NOMO-1 (cell line): ENCODE measurements around the gene PCGF5.
"Not testable (repeated sequence)": the region's sequence is repeated elsewhere in the genome, so short reads cannot be mapped to it uniquely, and the experiment has no call there.

Source experiments
- DNase-seq, 2 experiments: peaks; one replicate each; lab custom pipeline; 2025; ENCODE audit not compliant: unreplicated experiment in 2 of 2; lab: John Stamatoyannopoulos, UW

The PCGF5 gene

DNA sequence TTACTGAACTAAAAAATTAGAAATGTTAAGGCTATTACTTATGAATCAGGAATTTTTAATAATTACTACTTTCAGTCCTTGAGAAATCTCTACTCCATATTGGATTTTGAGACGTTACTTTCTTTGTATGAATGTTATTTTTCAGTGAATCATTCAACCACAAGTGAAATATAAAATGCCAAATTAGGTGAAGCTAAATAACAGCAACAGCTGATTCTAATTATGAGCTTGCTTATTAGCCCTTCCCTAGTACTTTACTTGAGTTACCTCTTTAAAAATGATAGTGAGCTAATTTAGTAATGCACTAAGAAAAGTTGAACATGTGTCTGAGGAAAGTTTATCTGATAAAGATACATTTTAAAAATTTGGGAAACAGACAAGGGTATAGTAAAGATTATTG is 51.4 kb downstream of the PCGF5 start:
- DNase-seq, result no peak

DNA sequence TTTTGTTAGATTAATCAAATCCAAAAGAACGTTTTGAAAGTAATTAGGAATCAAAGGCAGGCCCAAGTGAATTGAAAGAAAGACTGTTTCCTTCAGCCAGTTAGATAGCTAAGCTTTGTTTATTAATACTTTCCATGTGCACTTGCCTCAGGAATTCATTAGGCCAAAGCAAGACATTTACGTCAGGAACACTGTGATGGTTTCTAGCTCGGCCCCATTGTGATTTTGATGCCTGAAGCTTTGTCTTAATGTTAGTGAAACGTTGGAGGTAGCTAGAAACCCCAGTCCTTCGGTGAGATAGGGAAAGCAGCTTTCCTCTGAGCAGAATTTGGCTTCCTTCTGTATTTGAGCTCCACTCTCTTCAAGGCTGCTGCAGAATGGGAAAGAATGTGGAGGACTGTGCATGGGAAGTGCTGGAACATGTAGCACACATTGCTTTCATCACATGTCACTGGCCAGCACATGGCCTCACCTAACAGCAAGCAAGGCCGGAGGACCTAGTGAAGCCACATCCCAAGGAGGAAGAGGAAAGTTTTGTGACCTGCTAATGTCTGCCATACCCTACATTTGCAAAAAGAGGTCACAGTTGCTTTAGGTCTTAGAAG is 64.1 kb downstream of the PCGF5 start:
- no peak for DNase-seq

GRCh38 chr10:91286572-91286971 is 66.1 kb downstream of the PCGF5 start:
- DNase-seq, result no peak

DNA sequence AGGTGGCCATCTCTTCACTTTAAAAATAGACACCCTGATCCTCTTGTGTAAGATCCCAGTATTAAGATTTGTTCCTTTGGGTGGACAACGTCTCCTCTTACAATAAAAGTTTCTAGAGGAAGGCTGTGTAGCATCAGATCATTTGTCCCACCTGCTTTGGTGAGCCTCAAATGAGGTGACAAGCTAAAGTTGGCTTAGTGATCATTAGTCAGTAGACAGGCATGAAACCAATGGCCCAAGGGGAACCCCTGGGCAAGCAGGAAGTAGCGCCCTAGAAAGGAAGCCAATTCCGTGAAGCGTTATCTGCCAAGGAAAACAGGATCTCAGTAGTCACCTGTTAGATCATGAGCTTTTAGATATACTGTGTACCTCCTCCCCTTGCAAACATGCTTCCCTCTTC is 66.8 kb downstream of the PCGF5 start:
- DNase-seq, result no peak

GRCh38 chr10:91287912-91288311 is 67.4 kb downstream of the PCGF5 start:
- DNase-seq, result no peak

GRCh38 chr10:91289305-91289704 is 68.8 kb downstream of the PCGF5 start:
- no peak for DNase-seq

DNA sequence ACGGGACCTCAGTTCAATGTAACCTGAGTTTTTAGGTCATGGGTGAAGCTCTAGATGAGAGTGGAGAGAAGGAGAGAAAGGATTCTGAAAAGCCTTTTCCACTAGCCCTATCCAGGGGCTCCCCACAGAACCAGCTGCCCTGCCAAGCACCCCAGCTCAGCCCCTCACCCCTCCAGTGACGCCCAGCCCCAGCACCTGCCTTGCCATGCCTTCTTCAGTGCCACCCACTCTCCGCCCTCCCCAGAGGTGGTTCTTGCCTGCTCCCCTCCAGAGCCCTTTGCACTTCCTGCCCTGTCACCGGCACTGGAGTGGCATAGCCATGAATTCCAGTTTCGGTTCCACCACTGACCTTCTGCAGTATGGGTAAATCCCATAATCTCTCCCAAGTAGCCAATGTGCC is 70.1 kb downstream of the PCGF5 start:
- no peak for DNase-seq

DNA sequence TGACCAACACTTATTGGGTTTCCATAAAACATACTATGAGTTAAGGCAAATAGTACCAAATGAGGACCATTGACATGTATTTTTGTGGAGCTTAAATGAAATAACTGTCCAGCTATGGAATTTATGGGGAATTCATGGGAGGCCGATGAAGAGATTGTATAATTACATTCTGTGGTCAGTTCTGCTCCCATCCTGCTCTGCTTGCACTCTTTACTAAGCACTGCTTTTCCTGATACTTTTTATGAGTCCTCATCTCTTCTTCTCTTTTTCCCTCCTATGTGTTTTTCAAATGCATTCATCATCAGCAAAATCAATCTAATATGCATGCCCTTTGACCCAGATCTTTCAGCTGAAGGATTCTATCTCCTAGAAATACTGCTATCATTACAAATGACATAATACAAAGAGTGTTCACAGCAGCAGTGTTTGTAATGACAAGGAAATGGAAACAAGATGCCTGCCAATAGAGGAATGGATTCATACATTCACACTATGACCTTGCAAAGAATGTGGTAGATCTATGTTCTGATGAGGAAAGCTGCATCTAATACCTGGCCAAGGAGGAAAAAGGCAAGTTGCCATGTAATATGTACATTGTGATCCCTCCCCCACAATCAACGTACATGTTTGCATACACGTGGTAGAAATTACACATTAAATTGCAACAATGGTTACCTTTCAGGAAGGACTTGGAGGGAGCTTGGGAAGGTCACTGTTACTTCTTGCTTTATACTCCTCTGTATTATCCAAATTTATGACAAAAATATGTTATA is 73.9 kb downstream of the PCGF5 start:
- DNase-seq, result no peak

GRCh38 chr10:91295346-91295745 is 74.9 kb downstream of the PCGF5 start:
- no peak for DNase-seq

DNA sequence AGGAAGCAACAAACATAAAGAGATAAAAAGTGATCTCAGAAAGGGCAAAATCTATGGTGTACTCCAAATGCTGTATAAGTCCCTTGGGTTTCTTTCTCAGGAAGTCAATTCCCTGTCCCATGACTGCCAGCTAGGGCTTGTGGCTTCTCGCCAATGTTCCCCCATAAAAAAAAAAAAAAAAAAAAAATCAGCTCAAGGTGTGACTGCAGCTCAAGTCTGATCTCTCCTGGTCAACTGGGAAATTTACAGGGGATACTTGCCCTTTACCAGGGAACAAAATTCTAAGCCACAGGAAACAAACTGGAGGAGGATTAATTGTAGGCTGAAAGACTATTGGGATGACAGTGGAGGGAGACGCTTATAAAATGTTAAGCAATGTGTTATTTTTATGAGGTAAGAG is 76.0 kb downstream of the PCGF5 start:
- DNase-seq, result no peak

DNA sequence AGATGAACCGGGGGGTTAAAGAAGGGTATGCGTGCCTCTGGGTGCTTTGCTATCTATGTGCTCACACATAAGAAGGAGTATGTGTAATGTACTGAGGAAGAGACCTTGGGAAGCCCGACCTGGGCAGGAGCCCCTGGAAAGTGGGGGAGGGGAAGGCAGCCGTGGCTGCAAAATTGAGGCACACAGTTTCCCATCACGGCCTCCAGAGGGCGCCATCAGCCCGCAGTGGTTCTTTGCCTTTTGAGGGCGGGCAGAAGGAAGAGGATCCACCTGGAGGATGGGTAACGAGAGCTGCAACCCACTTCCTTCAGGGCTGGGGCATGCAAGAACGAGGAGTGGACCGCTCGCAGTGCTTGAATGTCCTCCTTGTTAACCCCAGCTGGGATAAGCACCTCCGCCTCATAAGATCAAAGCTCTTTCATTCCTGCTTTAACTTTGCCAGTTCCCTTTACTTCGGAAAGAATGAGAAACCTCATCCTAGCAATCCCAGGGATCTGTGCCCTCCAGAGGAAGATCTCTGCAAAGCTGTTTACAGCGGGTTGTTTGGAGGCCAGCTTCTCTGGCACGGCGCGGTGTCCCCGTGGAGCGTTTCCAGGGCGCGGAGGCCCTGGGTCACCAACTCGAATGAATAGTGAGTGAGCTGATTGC is 77.9 kb downstream of the PCGF5 start:
- DNase-seq, result peak; percentile 66 to 81

DNA sequence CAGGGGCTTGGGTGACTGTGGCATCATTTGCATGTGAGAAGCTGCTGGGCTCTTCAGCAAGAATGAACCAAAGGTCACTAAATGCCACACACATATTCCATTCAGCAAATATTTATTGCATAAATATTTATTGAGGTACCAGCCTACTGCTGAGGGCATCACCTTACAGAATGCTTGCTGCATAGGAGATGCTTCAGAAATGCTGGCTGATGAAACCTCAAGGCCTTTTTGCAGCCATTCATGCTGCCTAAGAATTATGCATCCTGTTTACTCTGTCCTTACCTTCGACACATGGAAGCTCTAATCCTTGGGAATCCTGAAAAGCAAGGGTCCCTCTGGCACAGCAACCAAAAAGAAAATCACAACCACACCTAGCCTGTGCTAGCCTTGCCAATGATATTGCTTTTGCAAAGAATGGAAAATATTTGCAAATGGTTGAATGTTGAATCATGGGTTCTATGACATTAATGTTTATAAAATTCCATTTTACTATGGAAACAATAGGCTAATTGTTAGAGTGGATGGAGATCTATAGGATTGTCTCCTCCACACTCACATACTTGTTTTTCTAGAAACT is 79.6 kb downstream of the PCGF5 start:
- no peak for DNase-seq

GRCh38 chr10:91302946-91303345 is 82.5 kb downstream of the PCGF5 start:
- not testable (repeated sequence) for DNase-seq

- not testable (repeated sequence) for DNase-seq
Measured at GRCh38 chr10:91305979-91306378, 85.5 kb downstream of the PCGF5 start.

- DNase-seq, result no peak
Measured at GRCh38 chr10:91307489-91307888, 87.0 kb downstream of the PCGF5 start.

- no peak for DNase-seq
Measured at GRCh38 chr10:91309711-91310110, 89.2 kb downstream of the PCGF5 start.

GRCh38 chr10:91311601-91312381 is 91.3 kb downstream of the PCGF5 start:
- DNase-seq, result no peak

GRCh38 chr10:91312382-91312733 is 91.9 kb downstream of the PCGF5 start:
- no peak for DNase-seq

DNA sequence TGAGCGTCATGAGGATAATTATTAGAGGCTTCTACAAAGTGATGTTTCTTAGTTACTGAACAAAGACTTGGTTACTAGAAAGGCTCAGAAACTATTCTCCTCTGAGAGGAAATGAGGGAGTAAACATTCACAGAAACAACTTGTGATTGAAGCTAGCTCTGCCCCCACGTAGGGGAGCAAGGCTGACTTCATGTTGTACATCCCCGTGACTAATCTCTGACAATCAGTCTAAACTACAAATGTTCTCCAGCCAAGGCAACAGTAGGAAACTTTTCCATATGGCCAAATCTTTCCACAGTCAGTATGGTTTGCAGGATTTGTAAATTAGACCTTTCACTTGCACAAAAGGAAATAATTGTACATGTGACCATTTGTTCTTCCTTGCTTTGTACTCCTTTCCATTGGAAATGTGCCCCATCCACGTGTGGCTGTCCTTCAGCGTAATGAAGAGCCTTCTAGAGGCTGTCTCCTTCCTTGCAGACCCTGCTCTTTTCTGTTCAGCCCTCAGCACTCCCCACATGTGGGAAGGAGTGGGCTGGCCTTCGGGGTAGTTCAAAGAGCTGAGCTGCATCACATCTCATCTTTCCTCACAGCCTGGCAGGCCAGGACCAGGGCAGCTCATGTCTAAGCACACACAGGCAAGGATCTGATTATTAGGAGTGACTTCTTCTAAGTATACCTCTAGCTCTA is 93.5 kb downstream of the PCGF5 start:
- no peak for DNase-seq

- no peak for DNase-seq
Measured at GRCh38 chr10:91316486-91316885, 96.0 kb downstream of the PCGF5 start.
